GM19372 (cell line): ENCODE data around the gene NECAB2.

Source experiments
- ATAC-seq: cut with Tn5 transposase; IDR thresholded peaks from one replicate; pipeline ENCODE4 v1.9.1; 2021; ENCODE audit warnings: mild to moderate bottlenecking, low read depth, moderate library complexity; ENCODE audit not compliant: unreplicated experiment

The NECAB2 gene

GRCh38 chr16:84041881-84042280 is 73.8 kb downstream of the NECAB2 start:
- no peak for ATAC-seq

- no peak for ATAC-seq
These were observed 74.3 kb downstream of the NECAB2 start, which contains the start of gene SLC38A8 for GRCh38 chr16:84042308-84042878. Gene SLC38A8 (minus strand): TSS chr16:84042795. CDS start chr16:84042157, 638 bp downstream.

GRCh38 chr16:84042879-84043485 is 74.9 kb downstream of the NECAB2 start:
- ATAC-seq = no peak

GRCh38 chr16:84043486-84044117 is 75.6 kb downstream of the NECAB2 start:
- no peak for ATAC-seq

GRCh38 chr16:84044118-84044488 is 76.1 kb downstream of the NECAB2 start:
- no peak for ATAC-seq

GRCh38 chr16:84045001-84045817 is 77.2 kb downstream of the NECAB2 start:
- ATAC-seq = no peak

GRCh38 chr16:84045818-84046470 is 77.9 kb downstream of the NECAB2 start:
- no peak for ATAC-seq

- ATAC-seq = no peak
These were observed 79.2 kb downstream of the NECAB2 start for GRCh38 chr16:84047206-84047605.

GRCh38 chr16:84047626-84048025 is 79.6 kb downstream of the NECAB2 start:
- ATAC-seq = no peak

- no peak for ATAC-seq
These were observed 80.2 kb downstream of the NECAB2 start for GRCh38 chr16:84048270-84048669.

GRCh38 chr16:84048871-84049270 is 80.8 kb downstream of the NECAB2 start:
- no peak for ATAC-seq

GRCh38 chr16:84049403-84050060 is 81.5 kb downstream of the NECAB2 start:
- no peak for ATAC-seq

GRCh38 chr16:84050316-84050715 is 82.3 kb downstream of the NECAB2 start:
- ATAC-seq = no peak

GRCh38 chr16:84052071-84052622 is 84.1 kb downstream of the NECAB2 start:
- no peak for ATAC-seq
